ENCODE results near the gene KCNE4.

- TF ChIP-seq CTCF (IDR thresholded peaks at IDR 0.05) = no peak
- TF ChIP-seq POLR2AphosphoS5 (IDR thresholded peaks at IDR 0.05) = no peak
- TF ChIP-seq POLR2A (IDR thresholded peaks at IDR 0.05) = no peak
- TF ChIP-seq EP300 (IDR thresholded peaks at IDR 0.05) = no peak
Measured at GRCh38 chr2:223102040-223102400, 50.0 kb downstream of the KCNE4 start.

Data from suprapubic skin (tissue), 4 donors.